ENCODE measurements around the gene FAM107B. TPM values are rescaled to one million over a fixed set of nuclear protein-coding genes. Genes with fewer than 3 reads are reported as not detected.

FAM107B gene
- total RNA-seq, 1 experiment from 2014 or later, result 41.6 TPM

DNA sequence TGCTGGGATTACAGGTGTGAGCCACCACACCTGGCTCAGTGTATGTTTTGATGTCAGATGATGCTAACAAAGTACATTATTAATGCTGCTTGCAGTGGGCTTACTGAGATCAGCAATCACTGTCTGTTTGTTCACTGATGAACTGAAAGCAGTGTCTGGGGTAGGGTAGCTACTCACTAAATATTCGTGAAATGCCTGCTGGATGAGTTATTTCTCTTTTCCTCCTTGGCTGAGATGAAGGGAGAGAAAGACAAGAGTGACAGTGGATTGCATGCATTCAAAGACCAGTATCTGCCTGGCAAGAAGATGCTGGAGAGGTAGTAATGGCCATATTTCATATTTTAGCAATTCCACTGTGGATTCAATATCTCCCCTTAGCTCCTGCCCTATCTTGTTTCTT lies 32.3 kb downstream of the FAM107B start:
- no TSS peak for BruUV-seq (replicated peaks)
- ChIA-PET POLR2A (no interaction called here), RAD21 (ENCODE audit: low non-redundant PET in 1 of 2, low total read pairs in 2 of 2, uncharacterized antibody in 2 of 2, unreplicated experiment in 2 of 2) (no interaction called here), CTCF (no interaction called here)
- no peaks in the 10 kb centered on the region for H3K9me3 ChIP-seq (ENCODE audit: control insufficient read depth in 1 of 2, insufficient read depth in 1 of 2, low read depth in 1 of 2, low read length in 2 of 2)
- no peak for ATAC-seq
- no peak overlapping the region for H2AFZ ChIP-seq (ENCODE audit: low read depth, low read length, poor library complexity, severe bottlenecking)
- intact Hi-C loops (cut with micrococcal nuclease), result no loop called here
- no peak for DNase-seq (ENCODE audit: low read depth, low spot score)
- no peaks in the 10 kb centered on the region for H3K36me3 ChIP-seq (ENCODE audit: control insufficient read depth in 1 of 2, insufficient read depth in 2 of 2, low read length in 2 of 2)
- no peaks in the 10 kb centered on the region for H3K79me2 ChIP-seq (ENCODE audit: insufficient read depth, low read length)
- H4K20me1 ChIP-seq (ENCODE audit: insufficient read depth), result no peaks in the 10 kb centered on the region
- H3K4me3 ChIP-seq (replicated peaks in 1 of 2; ENCODE audit: low read depth in 1 of 2, low read length in 2 of 2), result no peak overlapping the region
- no peak overlapping the region for H3K27ac ChIP-seq (ENCODE audit: low read depth, low read length)
- no peaks in the 10 kb centered on the region for H3K4me1 ChIP-seq (ENCODE audit: control insufficient read depth in 1 of 2, insufficient read depth in 2 of 2, low read length in 2 of 2)
- TF ChIP-seq SIN3A (IDR thresholded peaks at IDR 0.05; ENCODE audit: low read depth) (no peak), SRF (IDR thresholded peaks at IDR 0.05; ENCODE audit: low read depth) (no peak), TCF7L2 (IDR thresholded peaks at IDR 0.05; ENCODE audit: borderline replicate concordance, extremely low read depth, insufficient read depth, insufficient read length) (no peak), CBX3 (IDR thresholded peaks at IDR 0.05; ENCODE audit: low read depth) (no peak), ELF1 (IDR thresholded peaks at IDR 0.05; ENCODE audit: borderline replicate concordance, low read depth) (no peak), SP1 (IDR thresholded peaks at IDR 0.05; ENCODE audit: low read depth) (no peak), CEBPB (IDR thresholded peaks at IDR 0.05; ENCODE audit: low read depth) (no peak), EZH2 (IDR thresholded peaks at IDR 0.05) (no peak), JUND (IDR thresholded peaks at IDR 0.05) (no peak)
- TF ChIP-seq, protein P1, sequence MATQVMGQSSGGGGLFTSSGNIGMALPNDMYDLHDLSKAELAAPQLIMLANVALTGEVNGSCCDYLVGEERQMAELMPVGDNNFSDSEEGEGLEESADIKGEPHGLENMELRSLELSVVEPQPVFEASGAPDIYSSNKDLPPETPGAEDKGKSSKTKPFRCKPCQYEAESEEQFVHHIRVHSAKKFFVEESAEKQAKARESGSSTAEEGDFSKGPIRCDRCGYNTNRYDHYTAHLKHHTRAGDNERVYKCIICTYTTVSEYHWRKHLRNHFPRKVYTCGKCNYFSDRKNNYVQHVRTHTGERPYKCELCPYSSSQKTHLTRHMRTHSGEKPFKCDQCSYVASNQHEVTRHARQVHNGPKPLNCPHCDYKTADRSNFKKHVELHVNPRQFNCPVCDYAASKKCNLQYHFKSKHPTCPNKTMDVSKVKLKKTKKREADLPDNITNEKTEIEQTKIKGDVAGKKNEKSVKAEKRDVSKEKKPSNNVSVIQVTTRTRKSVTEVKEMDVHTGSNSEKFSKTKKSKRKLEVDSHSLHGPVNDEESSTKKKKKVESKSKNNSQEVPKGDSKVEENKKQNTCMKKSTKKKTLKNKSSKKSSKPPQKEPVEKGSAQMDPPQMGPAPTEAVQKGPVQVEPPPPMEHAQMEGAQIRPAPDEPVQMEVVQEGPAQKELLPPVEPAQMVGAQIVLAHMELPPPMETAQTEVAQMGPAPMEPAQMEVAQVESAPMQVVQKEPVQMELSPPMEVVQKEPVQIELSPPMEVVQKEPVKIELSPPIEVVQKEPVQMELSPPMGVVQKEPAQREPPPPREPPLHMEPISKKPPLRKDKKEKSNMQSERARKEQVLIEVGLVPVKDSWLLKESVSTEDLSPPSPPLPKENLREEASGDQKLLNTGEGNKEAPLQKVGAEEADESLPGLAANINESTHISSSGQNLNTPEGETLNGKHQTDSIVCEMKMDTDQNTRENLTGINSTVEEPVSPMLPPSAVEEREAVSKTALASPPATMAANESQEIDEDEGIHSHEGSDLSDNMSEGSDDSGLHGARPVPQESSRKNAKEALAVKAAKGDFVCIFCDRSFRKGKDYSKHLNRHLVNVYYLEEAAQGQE (IDR thresholded peaks at IDR 0.05; ENCODE audit: low read depth), result no peak
- TF ChIP-seq, protein P2, sequence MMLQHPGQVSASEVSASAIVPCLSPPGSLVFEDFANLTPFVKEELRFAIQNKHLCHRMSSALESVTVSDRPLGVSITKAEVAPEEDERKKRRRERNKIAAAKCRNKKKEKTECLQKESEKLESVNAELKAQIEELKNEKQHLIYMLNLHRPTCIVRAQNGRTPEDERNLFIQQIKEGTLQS (IDR thresholded peaks at IDR 0.05), result no peak
- no peak overlapping the region for H3K4me2 ChIP-seq (ENCODE audit: low read length)
- H3K9ac ChIP-seq (ENCODE audit: low read length), result no peak overlapping the region
- H3K9me2 ChIP-seq (ENCODE audit: insufficient read depth), result no peaks in the 10 kb centered on the region
- H3K27me3 ChIP-seq (ENCODE audit: insufficient read depth, low read length), result peaks cover 5% of the 10 kb centered on the region; the same call in 1 of the 2 replicates
